ENCODE data around the gene UNC119. TPM values are rescaled to one million over a fixed set of nuclear protein-coding genes. Genes with fewer than 3 reads are reported as not detected.

Gene UNC119
- total RNA-seq, 1 experiment from 2014 or later, result 13.0 TPM

- intact Hi-C loops (cut with micrococcal nuclease; ENCODE audit: unreplicated experiment), result no loop called here
- no peak overlapping the region for H3K27ac Mint-ChIP-seq (ENCODE audit: unreplicated experiment)
- H3K9me3 Mint-ChIP-seq (ENCODE audit: low read depth, unreplicated experiment), result no peaks in the 10 kb centered on the region
- H3K4me3 Mint-ChIP-seq (ENCODE audit: low read depth, unreplicated experiment), result no peak overlapping the region
- DNase-seq, result no peak
- H3K27me3 Mint-ChIP-seq (ENCODE audit: unreplicated experiment), result peaks cover 27% of the 10 kb centered on the region
- H3K4me1 Mint-ChIP-seq (ENCODE audit: low read depth, unreplicated experiment), result peaks cover 8% of the 10 kb centered on the region
- no TSS peak for BruUV-seq (replicated peaks)
- CTCF ChIA-PET, result interaction anchor here (0.6 kb wide), 1 partner anchor 26 kb away, joined by 3 read pairs; the partner anchor contains the start of gene UNC119
- peaks cover 4% of the 10 kb centered on the region for H3K36me3 Mint-ChIP-seq (ENCODE audit: insufficient read depth, unreplicated experiment)
- TF ChIP-seq CTCF (IDR thresholded peaks at IDR 0.05; ENCODE audit: unreplicated experiment), result no peak
Observed at GRCh38 chr17:28527181-28527681, 25.2 kb downstream of the UNC119 start.

GRCh38 chr17:28526381-28526780, 26.0 kb downstream of the UNC119 start:
- Mint-ChIP-seq H3K4me3 (ENCODE audit: low read depth, unreplicated experiment) (no peak overlapping the region), H3K36me3 (ENCODE audit: insufficient read depth, unreplicated experiment) (peaks cover 4% of the 10 kb centered on the region), H3K27ac (ENCODE audit: unreplicated experiment) (no peak overlapping the region), H3K27me3 (ENCODE audit: unreplicated experiment) (peaks cover 19% of the 10 kb centered on the region), H3K4me1 (ENCODE audit: low read depth, unreplicated experiment) (peaks cover 8% of the 10 kb centered on the region), H3K9me3 (ENCODE audit: low read depth, unreplicated experiment) (no peaks in the 10 kb centered on the region)
- DNase-seq, result no peak
- intact Hi-C loops (cut with micrococcal nuclease; ENCODE audit: unreplicated experiment), result no loop called here
- no TSS peak for BruUV-seq (replicated peaks)
- no peak for TF ChIP-seq CTCF (IDR thresholded peaks at IDR 0.05; ENCODE audit: unreplicated experiment)
- CTCF ChIA-PET, result no interaction called here

GRCh38 chr17:28524476-28525424, 27.7 kb downstream of the UNC119 start:
- TF ChIP-seq CTCF (IDR thresholded peaks at IDR 0.05; ENCODE audit: unreplicated experiment), result no peak
- H3K36me3 Mint-ChIP-seq (ENCODE audit: insufficient read depth, unreplicated experiment), result peaks cover 4% of the 10 kb centered on the region
- BruUV-seq (replicated peaks), result no TSS peak
- H3K9me3 Mint-ChIP-seq (ENCODE audit: low read depth, unreplicated experiment), result no peaks in the 10 kb centered on the region
- H3K4me1 Mint-ChIP-seq (ENCODE audit: low read depth, unreplicated experiment), result peaks cover 8% of the 10 kb centered on the region
- peak; percentile 48 for DNase-seq
- no peak overlapping the region for H3K27ac Mint-ChIP-seq (ENCODE audit: unreplicated experiment)
- peaks cover 8% of the 10 kb centered on the region for H3K27me3 Mint-ChIP-seq (ENCODE audit: unreplicated experiment)
- H3K4me3 Mint-ChIP-seq (ENCODE audit: low read depth, unreplicated experiment), result no peak overlapping the region
- CTCF ChIA-PET, result no interaction called here
- intact Hi-C loops (cut with micrococcal nuclease; ENCODE audit: unreplicated experiment), result no loop called here

GRCh38 chr17:28523876-28524275, 28.5 kb downstream of the UNC119 start:
- H3K27ac Mint-ChIP-seq (ENCODE audit: unreplicated experiment), result no peak overlapping the region

More at GRCh38 chr17:28523876-28524275, 28.5 kb downstream of the UNC119 start:
- no peak overlapping the region for H3K4me3 Mint-ChIP-seq (ENCODE audit: low read depth, unreplicated experiment)
- CTCF ChIA-PET, result no interaction called here
- TF ChIP-seq CTCF (IDR thresholded peaks at IDR 0.05; ENCODE audit: unreplicated experiment), result no peak
- peaks cover 8% of the 10 kb centered on the region for H3K4me1 Mint-ChIP-seq (ENCODE audit: low read depth, unreplicated experiment)
- intact Hi-C loops (cut with micrococcal nuclease; ENCODE audit: unreplicated experiment), result no loop called here
- peaks cover 14% of the 10 kb centered on the region for H3K27me3 Mint-ChIP-seq (ENCODE audit: unreplicated experiment)
- no TSS peak for BruUV-seq (replicated peaks)
- no peak for DNase-seq
- H3K9me3 Mint-ChIP-seq (ENCODE audit: low read depth, unreplicated experiment), result no peaks in the 10 kb centered on the region
- H3K36me3 Mint-ChIP-seq (ENCODE audit: insufficient read depth, unreplicated experiment), result peaks cover 4% of the 10 kb centered on the region

Data from Calu3 (cell line).